IMR-90 (cell line): ENCODE results near the gene MRPS5.

Experiments
- CTCF ChIP-seq: conservative IDR thresholded peaks from 2 replicates; pipeline ENCODE4 v1.5.1; 2012; ENCODE audit warnings: mild to moderate bottlenecking, low read depth, low read length, improper control_type of control experiment
- FOS ChIP-seq: fragments of 150-350 bp; IDR thresholded peaks from 2 replicates; pipeline ENCODE4 v1.6.1; 2016; ENCODE audit warnings: low read depth, low read length
- POLR2A ChIP-seq: IDR thresholded peaks from 2 replicates; pipeline ENCODE4 v1.6.1; 2012; ENCODE audit warnings: mild to moderate bottlenecking, low read depth, low read length
- RFX5 ChIP-seq: IDR thresholded peaks from 2 replicates; pipeline ENCODE4 v1.8.0; 2012; ENCODE audit warnings: low read depth, mild to moderate bottlenecking, low read length, moderate library complexity

- TF ChIP-seq POLR2A, result no peak
- TF ChIP-seq FOS, result no peak
- TF ChIP-seq CTCF, result no peak
- TF ChIP-seq RFX5, result no peak
Observed at GRCh38 chr2:95057535-95058370, 63.9 kb downstream of the MRPS5 start.
